Raji (cell line): Measurements from ENCODE around the gene IQSEC1.

Experiments used
- POLR2A ChIP-seq: IDR thresholded peaks from 2 replicates; pipeline ENCODE4 v1.6.1; 2011; ENCODE audit warnings: low read depth, low read length, control low read depth; ENCODE audit not compliant: insufficient read depth

Gene IQSEC1

DNA sequence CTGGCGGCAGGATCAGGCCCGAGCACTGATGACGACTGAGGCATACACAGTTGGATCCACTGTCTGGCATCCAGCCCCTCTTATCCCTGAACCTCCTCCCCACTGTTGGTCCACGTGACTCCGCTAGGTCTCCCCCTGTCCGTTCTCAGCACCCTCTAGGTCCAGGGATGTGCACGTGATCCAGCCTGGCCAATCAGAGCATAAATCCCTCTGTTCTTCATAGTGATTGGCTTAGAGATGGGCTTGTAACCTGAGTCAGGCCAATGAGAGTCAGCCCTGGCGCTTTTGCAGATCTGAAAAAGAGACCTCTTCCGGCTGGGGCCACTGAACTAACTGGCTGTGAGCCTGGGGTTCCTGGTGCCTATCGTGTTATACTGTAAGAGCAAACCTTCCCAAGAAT is 20.5 kb upstream of the IQSEC1 start:
- no peak for TF ChIP-seq POLR2A

DNA sequence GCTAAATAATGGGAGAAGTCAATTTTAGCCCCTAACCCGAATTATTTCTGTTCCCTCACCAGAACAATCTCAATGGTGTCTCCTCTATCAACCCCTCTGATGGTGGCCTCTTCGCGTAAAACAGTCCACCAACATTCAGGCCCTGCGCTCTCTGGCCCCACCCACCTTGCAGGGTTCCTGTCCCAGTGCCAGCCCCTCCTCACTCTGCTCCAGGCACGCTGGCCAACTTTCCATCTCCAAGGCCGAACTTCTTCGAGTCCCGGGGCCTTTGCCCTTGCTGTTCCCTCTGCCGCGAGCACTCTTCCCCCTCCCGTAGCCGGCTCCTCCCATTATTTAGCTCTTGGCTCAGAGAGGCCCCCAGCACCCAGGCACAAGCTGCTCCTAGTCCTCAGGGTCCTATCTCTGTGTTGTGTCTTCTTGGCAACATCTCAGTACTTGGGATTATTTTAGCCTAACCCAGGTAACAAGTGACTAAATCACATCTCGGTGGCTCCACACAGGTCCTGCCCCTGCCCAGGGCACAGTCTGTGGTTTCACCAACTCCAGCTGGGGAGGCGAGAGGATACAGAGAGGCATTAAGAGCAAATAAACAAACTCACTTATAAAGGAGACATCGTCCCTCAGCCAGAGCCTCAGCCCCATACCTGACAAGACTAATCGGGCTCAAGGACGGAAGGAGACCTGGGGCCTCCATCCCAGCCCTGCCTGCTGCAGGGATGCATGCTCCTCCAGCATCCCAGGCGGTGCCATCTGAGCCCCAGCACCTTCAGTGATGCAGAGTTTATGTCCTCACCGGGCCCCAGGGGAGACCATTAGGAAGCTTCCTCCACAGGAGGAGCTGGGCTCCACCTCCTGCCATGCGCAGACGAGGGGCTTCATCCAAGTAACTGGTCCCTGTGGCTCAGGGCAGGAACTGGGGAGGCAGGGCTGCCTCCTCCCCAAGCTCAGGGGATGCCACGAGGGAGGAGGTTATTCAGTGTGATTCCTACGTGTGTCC is 19.7 kb upstream of the IQSEC1 start:
- no peak for TF ChIP-seq POLR2A

DNA sequence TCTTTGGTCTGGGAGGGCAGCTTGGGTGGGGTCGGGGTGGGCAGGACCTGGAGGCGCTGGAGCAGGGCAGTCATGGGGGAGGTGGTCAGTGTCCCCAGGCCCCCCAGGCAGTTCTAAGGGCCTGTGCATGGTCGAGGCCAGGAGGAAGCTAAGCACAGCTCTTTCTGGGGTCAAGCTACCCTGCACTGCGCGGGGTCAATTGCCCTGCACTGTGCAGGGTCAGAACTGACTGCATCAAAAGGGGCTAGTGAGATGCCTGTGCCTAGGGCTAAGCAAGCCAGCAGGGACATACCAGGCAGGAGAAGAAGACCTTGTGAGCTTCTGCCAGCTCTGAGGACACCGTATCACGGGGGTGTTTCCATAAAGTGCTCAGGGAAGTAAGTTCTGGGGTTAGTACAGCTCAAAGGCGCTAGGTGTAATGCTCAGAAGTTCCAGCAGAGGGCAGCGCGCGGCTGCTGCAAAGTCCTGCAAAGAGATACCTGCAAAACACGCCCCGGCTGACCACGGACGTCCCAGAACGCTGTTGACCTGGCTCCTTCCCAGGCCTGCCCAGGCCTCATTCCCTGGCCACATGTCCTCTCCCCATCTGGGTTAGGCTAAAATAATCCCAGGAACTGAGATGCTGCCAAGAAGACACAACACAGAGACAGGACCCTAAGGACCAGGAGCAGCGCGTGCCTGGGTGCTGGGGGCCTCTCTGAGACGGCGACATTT is 18.8 kb upstream of the IQSEC1 start:
- no peak for TF ChIP-seq POLR2A

DNA sequence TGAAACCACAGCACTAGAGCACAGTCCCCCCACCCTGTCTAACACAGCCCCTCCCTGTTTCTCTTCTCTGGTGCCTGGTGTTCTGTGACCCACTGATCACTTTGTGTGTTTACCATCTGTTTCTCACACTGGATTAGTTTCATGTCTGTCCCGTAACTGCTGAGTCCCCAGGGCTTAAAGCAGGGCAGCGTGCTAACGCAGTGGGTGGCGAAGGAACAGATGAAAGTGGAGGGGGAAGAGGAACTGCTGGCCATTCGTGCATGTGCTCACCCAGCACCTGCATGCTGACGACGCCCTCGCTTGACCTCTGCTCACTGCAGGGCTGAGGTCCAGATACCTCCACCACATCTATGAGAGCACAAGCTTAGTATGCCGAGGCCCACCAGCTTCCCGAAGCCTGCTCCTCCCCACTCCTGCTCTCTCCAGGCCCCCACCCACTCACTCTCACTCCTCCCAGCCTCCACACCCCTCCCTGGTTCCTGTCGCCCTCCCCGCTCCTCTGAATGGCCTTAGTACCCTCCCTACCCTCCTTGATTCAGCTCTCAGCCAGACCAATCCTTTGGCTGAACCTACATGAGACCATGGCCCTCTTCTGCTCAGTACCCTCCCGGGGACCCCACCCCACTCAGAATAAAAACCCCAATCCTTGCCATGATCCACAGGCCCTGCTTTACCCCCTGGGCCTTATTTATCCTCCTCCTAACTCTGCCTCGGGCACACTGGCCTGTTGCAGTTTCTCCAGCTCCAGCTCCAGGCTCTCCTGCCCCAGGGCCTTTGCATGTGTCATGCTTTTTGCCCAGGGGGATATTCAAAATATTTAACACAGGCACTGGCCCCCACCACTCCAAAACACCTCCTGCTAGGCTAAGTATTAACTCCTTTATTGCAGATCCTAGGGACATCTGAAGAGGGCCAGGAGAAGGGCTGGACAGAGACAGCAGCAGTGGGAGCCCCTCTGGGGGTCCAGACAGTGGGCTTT is 15.1 kb upstream of the IQSEC1 start:
- no peak for TF ChIP-seq POLR2A

DNA sequence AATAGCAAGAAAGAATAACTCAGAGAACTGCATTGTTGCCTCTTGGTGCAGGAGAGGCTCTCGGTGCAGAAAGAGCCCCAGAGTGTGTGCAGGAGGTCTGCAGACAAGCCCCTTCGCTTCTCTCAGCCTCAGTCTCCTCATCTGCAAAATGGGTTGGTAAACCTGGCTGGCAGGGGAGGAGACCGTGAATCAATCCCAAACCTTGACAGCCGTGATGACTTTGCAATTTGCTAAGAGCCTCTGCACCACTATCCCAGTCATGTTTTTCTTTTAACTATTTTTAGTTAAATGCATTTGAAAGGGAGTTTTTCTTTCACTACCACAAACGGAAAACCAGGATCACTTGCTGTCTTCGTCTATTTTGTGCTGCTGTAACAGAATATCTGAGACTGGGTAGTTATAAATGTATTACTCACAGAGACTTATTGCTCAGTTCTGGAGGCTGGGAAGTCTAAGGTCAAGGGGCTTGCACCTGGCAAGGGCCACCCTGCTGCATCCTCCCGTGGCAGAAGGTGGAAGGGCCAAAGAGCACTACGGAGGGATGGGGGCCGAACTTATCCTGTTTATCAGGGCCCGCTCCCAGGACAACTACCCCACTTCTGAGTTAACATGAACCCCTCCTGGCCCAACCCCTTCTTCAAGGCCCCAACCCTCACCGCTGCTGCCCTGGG is 14.2 kb upstream of the IQSEC1 start:
- TF ChIP-seq POLR2A = no peak

DNA sequence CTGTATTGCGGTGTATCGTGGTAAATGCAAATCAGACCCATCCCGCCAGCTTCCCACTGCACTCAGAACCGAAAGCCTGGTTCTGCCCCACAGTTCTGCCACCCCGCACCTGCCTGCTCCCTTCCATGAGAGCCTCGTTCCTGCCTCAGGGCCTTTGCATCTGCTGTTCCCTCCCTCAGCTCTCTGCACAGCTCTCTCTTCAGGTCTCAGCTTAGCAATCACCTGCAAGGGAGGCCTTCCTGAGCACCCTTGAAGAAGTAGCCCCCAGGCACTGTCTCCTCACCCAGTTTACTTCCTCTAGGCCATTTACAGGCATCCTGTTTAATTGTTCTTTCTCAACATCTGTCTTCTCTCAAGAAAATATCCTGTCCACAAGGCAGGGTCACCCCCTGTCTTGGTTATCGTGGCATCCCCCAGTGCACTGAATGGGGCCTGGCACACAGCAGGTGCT is 13.3 kb upstream of the IQSEC1 start:
- no peak for TF ChIP-seq POLR2A

DNA sequence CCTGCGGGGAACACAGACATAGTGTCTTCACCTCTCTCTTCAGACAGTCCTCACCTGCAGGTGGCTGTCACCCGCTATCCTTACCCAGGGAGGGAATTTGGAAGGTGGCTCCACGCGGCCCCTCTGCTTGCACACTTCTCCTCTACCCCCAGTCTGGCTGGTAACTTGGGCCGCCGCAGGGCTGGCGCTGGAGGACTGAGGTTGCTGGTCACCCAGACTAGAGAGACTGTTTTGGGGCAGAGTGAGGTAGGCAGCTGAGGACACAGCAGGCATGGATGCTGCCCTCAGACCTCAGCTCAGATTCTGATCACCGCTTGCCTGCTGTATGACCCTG is 12.6 kb upstream of the IQSEC1 start:
- no peak for TF ChIP-seq POLR2A

DNA sequence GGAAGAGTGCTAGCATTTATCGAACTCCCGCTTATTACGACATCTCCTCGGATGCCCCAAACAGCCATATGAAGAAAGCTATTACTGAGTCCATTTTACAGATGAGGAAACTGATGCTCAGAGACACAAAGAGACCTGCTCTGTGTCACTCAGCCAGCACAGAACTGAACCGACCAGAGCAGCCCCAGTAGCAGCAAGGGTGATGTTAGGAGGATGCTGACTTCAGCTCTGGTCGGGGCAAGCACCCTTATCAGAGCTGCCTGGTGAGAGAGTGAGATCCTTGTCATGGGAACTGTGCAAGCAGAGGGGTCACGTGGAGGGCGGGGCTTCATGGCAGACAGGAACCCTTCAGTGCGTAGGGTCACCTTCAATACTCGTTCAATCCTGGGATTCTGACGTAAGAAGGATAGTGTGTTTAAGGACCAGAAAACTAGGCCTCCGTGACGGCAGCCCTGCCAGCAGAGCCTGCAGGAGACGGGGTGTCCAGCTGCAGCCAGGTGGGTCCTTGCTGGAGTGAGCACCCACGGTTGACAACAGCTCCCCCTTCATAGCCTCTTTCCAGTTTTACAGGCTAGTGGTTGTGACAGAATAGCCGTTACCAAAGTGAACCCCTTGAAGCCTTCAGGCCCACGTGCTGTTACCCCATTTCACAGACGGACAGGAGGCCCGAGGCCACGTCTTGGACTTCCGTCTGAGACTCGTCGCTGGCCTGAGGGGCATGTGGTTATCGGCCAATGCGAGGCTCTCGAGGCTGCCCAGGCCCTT is 12.0 kb upstream of the IQSEC1 start:
- no peak for TF ChIP-seq POLR2A

DNA sequence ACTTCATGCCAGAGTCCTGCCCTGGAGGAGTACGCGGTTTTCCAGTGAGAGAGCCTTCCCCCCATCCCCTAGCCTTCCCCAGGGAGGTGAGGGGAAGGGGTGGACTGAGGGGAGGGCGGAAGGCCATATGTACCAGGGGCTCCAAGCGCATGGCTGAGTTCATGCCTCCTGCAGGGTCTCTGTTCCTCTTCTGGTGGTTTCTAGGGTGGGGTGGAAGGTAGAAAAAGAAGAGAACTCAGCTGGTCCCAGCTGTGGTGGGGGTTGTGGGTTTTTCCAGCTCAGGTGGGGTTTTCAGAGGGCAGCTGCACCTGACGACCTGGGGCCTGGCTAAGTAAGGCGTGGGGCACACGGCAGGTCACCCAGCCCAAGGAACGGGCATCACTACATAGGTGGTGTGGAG is 10.7 kb upstream of the IQSEC1 start:
- no peak for TF ChIP-seq POLR2A

DNA sequence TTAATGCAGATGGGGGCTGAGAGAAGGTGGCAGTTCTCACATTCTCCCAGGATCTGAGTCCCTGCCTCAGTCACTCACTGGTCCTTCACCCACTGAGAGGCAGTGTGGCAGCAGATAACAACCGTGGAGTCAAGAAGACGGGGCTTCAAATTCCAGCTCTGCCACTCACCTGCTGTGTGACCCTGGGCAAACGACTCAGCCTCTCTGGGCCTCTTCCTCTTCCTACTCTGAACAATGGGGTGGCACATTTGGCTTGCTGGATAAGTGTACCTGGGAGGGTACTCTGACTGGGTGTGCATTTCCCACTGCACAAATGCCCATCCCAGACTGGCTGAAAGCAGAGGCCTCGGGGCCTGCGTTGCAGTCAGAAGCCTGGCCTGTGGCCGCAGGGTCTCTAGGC is 10.0 kb upstream of the IQSEC1 start:
- TF ChIP-seq POLR2A = no peak

DNA sequence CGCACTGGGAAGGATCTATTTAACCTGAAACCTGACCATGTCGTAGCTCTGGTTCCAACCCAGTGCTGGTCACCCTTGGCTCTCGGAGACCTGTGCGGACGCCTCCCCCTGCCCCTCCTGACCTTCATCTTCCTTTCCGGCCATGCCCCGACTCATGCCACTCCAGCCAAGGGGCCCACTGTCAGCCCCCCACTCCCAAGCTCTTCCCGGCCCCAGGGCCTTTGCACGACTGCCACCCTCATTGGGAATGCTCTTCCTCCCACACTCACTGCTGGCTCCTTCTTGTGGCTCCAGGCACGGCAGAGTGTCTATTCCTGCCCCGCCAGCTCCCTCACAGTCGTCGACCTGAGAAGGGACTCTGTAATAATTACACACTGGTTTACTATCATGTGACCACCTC is 9.4 kb upstream of the IQSEC1 start:
- no peak for TF ChIP-seq POLR2A

DNA sequence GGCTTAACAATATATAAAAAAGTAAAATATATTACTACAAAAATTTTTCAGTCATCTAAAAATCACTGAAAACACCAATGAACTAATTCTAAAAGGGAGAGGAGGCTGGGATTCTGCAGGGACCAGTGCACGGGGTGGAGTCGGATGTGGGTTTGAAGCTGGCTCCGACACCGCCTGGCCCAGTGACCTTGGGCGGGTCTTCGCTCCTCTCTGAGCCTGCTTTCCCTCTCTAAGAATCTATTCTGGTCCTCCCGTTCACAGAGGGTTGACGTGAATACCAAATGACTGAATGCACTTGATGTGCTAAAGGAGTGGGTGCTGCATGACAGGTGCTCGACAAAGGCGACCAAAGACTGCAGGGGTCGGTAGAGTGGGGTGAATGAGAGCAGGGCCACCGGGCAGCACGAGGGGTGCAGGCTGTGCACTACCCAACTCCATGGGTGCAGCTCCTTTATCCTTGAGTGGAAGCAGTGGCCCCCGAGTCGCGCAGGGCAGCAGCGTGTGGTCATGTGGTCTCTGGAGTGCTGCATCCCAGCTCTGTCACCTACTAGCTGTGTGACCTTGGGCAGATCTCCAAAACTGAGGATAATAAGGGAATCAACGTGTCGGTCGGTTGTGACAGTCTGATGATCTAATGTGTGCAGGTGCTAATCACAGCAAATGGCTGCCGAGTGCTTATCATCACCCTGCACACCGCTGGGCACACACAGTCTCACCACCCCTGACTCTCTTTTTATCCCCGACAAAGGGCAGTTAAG is 8.6 kb upstream of the IQSEC1 start:
- TF ChIP-seq POLR2A = no peak

DNA sequence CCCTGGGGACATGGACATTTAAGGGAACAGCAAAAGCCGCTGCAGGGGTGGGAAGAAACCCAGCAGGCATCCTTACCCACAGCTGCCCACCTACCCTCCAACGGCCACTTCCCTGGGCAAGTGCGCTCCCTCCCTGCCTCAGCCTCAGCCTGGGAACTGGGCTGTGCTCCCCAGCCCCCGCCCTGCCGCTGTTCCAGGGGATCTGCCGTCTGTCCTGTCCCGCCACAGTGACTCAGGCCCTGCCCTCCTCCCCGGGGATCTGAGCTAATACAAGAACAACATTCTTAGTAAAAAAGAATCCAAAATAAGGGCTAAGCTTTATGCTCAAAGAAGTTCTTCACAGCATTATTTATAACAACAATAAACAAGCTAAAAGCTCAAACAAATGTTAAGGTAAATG is 7.4 kb upstream of the IQSEC1 start:
- TF ChIP-seq POLR2A = no peak
